HG02885 (cell line): ENCODE results near the gene KIRREL3.

ENCODE experiments used
- ATAC-seq: cut with Tn5 transposase; IDR thresholded peaks from one replicate; pipeline ENCODE4 v1.9.1; 2021; ENCODE audit warnings: mild to moderate bottlenecking; ENCODE audit not compliant: unreplicated experiment, poor library complexity

The KIRREL3 gene

GRCh38 chr11:126423743-126424142 is 576.8 kb downstream of the KIRREL3 start:
- ATAC-seq = no peak

DNA sequence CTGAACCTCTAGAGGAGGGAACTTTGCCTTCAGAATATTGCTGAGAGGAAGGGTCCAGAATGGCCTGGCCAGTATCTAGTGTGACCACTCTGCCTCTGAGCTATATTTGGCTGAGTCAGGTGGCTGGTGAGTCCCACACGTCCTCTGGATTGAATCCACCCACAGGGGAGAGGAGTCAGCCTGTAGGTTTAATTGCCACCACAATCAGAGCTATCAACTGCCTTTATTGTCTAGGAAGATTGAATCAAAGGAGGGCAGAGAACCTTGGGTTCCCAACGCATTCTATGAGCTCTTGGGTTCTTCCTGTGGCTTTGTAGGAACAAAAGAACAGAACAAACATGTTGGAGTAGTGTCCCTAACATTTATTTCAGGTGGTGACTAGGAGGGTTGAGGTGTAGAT is 577.4 kb downstream of the KIRREL3 start:
- no peak for ATAC-seq

DNA sequence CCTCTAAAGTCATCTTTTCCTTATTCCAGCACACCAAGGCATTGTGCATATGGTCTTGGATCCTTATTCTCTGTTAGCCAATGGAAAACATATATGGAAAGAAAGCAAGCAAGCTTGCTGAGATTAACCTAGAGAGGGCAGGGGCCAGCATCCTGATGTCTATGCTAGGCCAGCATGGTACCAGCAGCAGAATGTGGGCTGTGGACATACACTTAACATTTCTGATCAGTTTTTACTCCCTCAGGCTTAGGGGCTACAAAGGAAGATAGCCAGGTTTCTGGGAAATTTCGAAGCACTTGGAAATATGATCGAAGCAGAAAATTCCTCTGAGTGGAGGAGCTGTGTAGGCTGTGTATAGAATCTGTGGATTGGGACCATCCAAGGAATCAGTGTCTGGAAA is 578.1 kb downstream of the KIRREL3 start:
- no peak for ATAC-seq

GRCh38 chr11:126421271-126421671 is 579.3 kb downstream of the KIRREL3 start:
- ATAC-seq = no peak

GRCh38 chr11:126420698-126421256 is 579.8 kb downstream of the KIRREL3 start:
- ATAC-seq = no peak

GRCh38 chr11:126419801-126420697 is 580.5 kb downstream of the KIRREL3 start:
- ATAC-seq = peak; percentile 69

- ATAC-seq = no peak
Measured at GRCh38 chr11:126418887-126419286, 581.7 kb downstream of the KIRREL3 start.

DNA sequence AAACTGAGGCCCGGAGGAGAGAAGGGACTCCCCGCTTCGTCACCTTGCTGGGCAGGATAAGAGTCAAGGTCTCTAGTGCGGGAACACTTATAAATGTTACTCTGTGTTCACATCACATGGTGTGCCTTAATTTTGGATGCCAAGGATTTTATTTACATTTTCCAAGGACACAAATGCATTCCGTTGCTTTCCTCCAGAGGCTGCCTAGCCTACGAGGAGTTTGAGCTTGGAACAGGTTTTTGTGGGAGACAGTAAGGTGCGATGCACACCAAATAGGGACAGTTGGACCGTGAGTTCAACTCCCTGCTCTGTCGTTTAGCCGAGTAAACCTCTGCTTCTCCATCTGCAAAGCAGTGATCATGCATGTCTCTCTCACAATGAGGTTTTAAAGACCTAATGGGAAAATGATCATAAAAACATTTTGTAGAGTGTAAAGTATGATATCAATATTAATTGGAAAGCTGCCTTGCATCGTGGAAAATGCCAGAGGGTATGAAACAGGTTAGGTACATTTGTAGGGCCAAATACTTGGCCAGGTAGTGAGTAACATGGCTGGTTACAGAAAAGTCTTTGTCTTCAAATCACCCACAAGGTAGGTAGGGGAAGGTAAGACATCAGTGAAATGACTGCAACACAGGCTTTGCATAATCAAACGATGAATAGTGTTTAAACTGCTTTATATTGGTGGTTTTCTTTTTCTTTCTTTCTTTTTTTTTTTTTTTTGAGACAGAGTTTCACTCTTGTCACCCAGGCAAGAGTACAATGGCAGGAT is 583.3 kb downstream of the KIRREL3 start:
- no peak for ATAC-seq

- ATAC-seq = peak; percentile 89
Measured at GRCh38 chr11:126416542-126417090, 584.0 kb downstream of the KIRREL3 start.

- no peak for ATAC-seq
Measured at GRCh38 chr11:126415669-126416420, 584.7 kb downstream of the KIRREL3 start.

- no peak for ATAC-seq
Measured at GRCh38 chr11:126415128-126415527, 585.4 kb downstream of the KIRREL3 start.

DNA sequence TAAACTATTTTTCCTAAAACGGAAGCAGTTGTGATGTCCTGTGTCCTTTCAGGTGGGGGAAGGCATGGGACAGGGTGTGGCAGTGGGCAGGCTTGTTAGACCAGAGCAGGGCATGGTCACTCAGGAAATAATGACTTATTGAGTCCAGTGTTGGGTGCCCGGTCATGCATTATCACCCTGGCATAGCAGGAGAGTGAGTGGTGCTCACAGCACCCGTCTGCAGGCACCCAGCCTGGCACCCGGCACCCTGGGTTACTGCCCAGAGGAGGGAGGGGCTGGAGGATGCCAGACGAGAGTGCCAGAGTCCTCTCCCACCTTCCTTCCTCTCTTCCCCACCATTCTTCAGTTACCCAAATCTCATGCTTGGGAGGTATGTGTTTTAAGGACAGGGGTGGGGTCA is 586.0 kb downstream of the KIRREL3 start:
- ATAC-seq = no peak

DNA sequence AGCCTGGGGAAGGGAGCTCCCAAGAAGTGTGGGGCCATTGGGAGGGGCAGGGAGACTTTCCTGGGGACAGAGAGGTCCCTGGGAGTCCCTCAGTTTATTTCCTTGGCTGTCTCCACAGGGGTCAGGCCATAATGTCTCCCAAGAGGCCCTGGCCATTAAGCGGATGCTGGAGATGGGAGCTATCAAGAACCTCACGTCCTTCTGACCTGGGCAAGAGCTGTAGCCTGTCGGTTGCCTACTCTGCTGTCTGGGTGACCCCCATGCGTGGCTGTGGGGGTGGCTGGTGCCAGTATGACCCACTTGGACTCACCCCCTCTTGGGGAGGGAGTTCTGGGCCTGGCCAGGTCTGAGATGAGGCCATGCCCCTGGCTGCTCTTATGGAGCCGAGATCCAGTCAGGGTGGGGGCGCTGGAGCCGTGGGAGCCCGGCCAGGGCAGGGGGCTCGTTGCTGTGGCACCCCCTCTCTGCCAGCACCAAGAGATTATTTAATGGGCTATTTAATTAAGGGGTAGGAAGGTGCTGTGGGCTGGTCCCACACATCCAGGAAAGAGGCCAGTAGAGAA is 586.6 kb downstream of the KIRREL3 start:
- no peak for ATAC-seq

DNA sequence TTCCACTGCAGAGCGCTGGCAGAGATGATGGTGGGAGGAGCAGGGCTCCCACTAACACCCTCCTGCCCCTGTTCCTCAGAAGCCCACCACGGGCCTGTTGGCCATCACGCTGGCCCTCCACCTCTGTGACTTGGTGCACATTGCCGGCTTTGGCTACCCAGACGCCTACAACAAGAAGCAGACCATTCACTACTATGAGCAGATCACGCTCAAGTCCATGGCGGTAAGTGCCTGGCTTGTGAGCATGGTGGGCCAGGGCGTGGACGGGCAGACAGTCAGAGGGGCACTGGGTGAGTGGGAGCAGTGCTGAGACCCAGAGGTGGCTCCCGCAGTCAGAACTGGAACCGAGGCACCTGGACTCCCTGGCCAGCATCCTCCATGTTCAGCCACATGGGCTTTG is 587.1 kb downstream of the KIRREL3 start:
- no peak for ATAC-seq

GRCh38 chr11:126411971-126412381 is 588.6 kb downstream of the KIRREL3 start:
- no peak for ATAC-seq

DNA sequence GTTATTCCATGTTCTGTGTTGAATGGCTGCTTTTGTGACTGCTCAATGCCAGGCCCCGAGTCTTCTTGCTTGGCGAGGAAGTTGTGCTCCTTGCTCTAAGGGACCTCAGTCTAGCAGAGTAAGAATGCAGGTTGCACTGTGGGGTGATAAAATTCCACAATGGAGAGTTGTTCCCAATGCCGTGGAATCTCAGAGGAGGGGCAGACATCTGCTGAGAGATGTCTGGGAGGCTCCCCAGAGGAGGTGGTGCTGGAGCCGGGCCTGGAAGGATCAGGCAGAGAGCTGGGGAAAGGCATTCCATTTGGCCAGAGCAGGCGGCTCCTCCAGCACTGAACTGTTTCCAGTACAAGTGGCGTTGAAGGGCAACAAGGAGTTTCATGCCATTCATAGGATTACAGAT is 589.9 kb downstream of the KIRREL3 start:
- no peak for ATAC-seq

GRCh38 chr11:126409620-126409985 is 591.0 kb downstream of the KIRREL3 start:
- no peak for ATAC-seq

GRCh38 chr11:126408901-126409619 is 591.5 kb downstream of the KIRREL3 start:
- no peak for ATAC-seq

GRCh38 chr11:126408496-126408895 is 592.1 kb downstream of the KIRREL3 start:
- no peak for ATAC-seq
